HepG2 (cell line): ENCODE measurements around the gene DMGDH.

Experiments
- ELF4 ChIP-seq: sonication (generic); formaldehyde crosslinking; IDR thresholded peaks from 2 replicates; pipeline ENCODE4 v1.5.0; 2020; ENCODE audit warnings: missing genetic modification reagents, mild to moderate bottlenecking, moderate library complexity, borderline replicate concordance
- MNT ChIP-seq: fragments of 450-650 bp; IDR thresholded peaks from 2 replicates; pipeline ENCODE4 v1.6.1; 2016
- NONO ChIP-seq, 2 experiments: fragments of 450-650 bp in 1 of 2; sonication (generic) in 1 of 2; formaldehyde crosslinking in 1 of 2; IDR thresholded peaks in 1 of 2; conservative IDR thresholded peaks in 1 of 2; 2 replicates each; pipeline versions ENCODE4 v1.6.1 to v1.8.0; 2017 to 2022; ENCODE audit warnings: mild to moderate bottlenecking in 1 of 2, missing genetic modification reagents in 1 of 2, moderate library complexity in 1 of 2
- POLR2A ChIP-seq, 2 experiments: IDR thresholded peaks; 2 replicates each; pipeline ENCODE4 v1.6.1; 2011; ENCODE audit warnings: low read depth in 2 of 2, low read length in 2 of 2, mild to moderate bottlenecking in 1 of 2, moderate library complexity in 1 of 2; ENCODE audit not compliant: insufficient read depth in 1 of 2
- POLR2G ChIP-seq: fragments of 200-400 bp; formaldehyde crosslinking; IDR thresholded peaks from 2 replicates; pipeline ENCODE4 v1.6.1; 2018; ENCODE audit warnings: mild to moderate bottlenecking, low read depth, low read length, moderate library complexity
- ZNF558 ChIP-seq: sonication (generic); formaldehyde crosslinking; IDR thresholded peaks from 2 replicates; pipeline ENCODE4 v1.9.0; 2022; ENCODE audit warnings: mild to moderate bottlenecking, missing genetic modification reagents, borderline replicate concordance

DNA sequence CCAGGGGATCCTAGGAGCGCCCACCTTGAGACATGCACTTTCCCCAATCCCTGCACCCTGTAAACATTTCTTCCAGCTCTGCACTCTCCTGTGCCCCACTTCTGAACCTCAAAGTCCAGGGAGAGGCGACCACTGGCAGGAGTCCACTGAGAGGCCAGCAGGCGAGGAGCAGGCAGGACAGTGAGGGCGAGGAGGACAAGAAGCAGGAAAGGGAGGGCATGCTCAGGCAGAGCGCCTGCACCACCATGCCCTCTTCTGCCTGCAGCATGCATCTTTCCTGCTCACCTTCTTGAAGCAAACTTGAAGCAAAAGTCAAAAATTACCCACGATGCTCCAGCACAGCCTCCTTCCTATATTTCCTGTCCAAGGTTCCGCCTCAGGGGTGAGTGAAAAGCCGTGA is 94.4 kb downstream of the DMGDH start:
- TF ChIP-seq ELF4 (CRISPR knock-in tag): no peak
- no peak for TF ChIP-seq POLR2A (IDR thresholded peaks at IDR 0.05; ENCODE audit: insufficient read depth in 1 of 2, low read depth in 2 of 2, low read length in 2 of 2)
- no peak for TF ChIP-seq NONO (IDR thresholded peaks at IDR 0.05)
- no peak for TF ChIP-seq NONO (CRISPR knock-in tag; conservative IDR thresholded peaks at IDR 0.05)
- no peak for TF ChIP-seq ZNF558 (CRISPR knock-in tag)
- no peak for TF ChIP-seq POLR2G
- no peak for TF ChIP-seq MNT
